LNCaP clone FGC (cell line): ENCODE data around the gene PIEZO1.
A peak's percentile ranks its signal among the peaks of the same experiment; 100 is the strongest.

Source experiments
- DNase-seq: peaks from one replicate; pipeline ENCODE4 v3.0.0-alpha.2; 2011; ENCODE audit warnings: low read depth
- H3K4me3 ChIP-seq: 2 replicates; pipeline ENCODE4 v1.5.1; 2011; ENCODE audit warnings: mild to moderate bottlenecking, low read depth, low read length, control low read depth
- CTCF ChIP-seq: IDR thresholded peaks from 2 replicates; pipeline ENCODE4 v1.5.1; 2012; ENCODE audit warnings: mild to moderate bottlenecking; ENCODE audit not compliant: control insufficient read depth, insufficient read depth; ENCODE audit errors: extremely low read depth

The PIEZO1 gene

GRCh38 chr16:88810912-88811768, 26.1 kb upstream of the PIEZO1 start:
- peak overlapping the region; percentile 80 for H3K4me3 ChIP-seq
- DNase-seq: no peak
- no peak for TF ChIP-seq CTCF

GRCh38 chr16:88810166-88810911, 25.3 kb upstream of the PIEZO1 start:
- no peak for DNase-seq
- H3K4me3 ChIP-seq: peak overlapping the region; percentile 80
- TF ChIP-seq CTCF: no peak

GRCh38 chr16:88809676-88810165, 24.7 kb upstream of the PIEZO1 start:
- TF ChIP-seq CTCF: no peak
- peak overlapping the region; percentile 80 for H3K4me3 ChIP-seq
- DNase-seq: no peak

GRCh38 chr16:88809068-88809675, 24.2 kb upstream of the PIEZO1 start:
- TF ChIP-seq CTCF: no peak
- no peak for DNase-seq
- no peak overlapping the region for H3K4me3 ChIP-seq

GRCh38 chr16:88807626-88808453, 22.8 kb upstream of the PIEZO1 start:
- no peak for TF ChIP-seq CTCF
- H3K4me3 ChIP-seq: no peak overlapping the region
- DNase-seq: no peak

GRCh38 chr16:88807142-88807625, 22.2 kb upstream of the PIEZO1 start:
- DNase-seq: no peak
- H3K4me3 ChIP-seq: no peak overlapping the region
- TF ChIP-seq CTCF: no peak
